ENCODE measurements around the gene GOLGA3. TPM values are rescaled to one million over a fixed set of nuclear protein-coding genes. Genes with fewer than 3 reads are reported as not detected.
"Not testable (repeated sequence)": the region's sequence is repeated elsewhere in the genome, so short reads cannot be mapped to it uniquely, and the experiment has no call there.

The GOLGA3 gene
- total RNA-seq, 1 experiment from 2014 or later: 94.9 TPM

DNA sequence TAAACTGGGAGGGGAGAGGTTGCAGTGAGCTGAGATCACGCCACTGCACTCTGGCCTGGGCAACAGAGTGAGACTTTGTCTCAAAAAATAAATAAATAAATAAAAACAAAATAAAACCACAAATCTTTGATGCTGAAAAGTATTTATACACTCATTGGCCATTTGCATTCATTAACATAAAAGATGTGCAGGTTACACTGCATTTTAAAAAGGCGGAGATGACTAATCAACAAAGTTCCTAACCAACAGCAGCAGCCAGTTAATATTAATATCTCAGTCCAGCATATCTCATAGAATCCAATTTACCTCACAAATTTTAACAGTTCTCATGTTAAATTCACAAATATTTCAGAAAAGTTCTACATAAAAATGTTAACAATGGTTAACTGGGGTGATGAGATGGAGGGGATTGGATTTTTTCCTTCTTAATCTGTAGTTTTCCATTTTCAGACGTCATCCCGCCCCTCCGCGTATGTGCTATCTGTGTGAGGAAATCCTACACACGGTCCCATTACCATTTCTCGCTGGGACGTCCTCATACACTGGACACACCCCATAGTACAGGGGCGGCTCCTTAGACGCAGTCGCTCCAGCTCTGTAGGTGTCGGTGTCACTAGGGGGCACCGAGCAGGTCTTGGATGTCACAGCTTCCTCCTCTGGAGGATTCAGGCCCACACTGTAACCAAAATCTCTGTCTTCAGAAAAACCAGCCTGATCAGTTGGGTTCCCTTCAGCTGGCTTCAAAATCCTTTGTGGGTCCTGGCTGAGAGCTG, 74.3 kb downstream of the GOLGA3 start:
- no peak for DNase-seq (ENCODE audit: unreplicated experiment)
- CTCF ChIA-PET: no interaction called here
- H3K27ac Mint-ChIP-seq (ENCODE audit: low read depth, unreplicated experiment): no peak overlapping the region
- no peaks in the 10 kb centered on the region for H3K27me3 Mint-ChIP-seq (ENCODE audit: insufficient read depth, unreplicated experiment)
- peaks cover 95% of the 10 kb centered on the region for H3K36me3 Mint-ChIP-seq (ENCODE audit: insufficient read depth, unreplicated experiment)
- intact Hi-C loops (cut with micrococcal nuclease): no loop called here
- POLR2A ChIA-PET: no interaction called here
- H3K4me1 Mint-ChIP-seq (ENCODE audit: insufficient read depth, unreplicated experiment): peaks cover 4% of the 10 kb centered on the region
- H3K9me3 Mint-ChIP-seq (ENCODE audit: unreplicated experiment): no peaks in the 10 kb centered on the region
- no TSS peak for BruUV-seq (replicated peaks)
- no peak for TF ChIP-seq CTCF (IDR thresholded peaks at IDR 0.05; ENCODE audit: unreplicated experiment)
- H3K4me3 Mint-ChIP-seq (ENCODE audit: unreplicated experiment): no peak overlapping the region

DNA sequence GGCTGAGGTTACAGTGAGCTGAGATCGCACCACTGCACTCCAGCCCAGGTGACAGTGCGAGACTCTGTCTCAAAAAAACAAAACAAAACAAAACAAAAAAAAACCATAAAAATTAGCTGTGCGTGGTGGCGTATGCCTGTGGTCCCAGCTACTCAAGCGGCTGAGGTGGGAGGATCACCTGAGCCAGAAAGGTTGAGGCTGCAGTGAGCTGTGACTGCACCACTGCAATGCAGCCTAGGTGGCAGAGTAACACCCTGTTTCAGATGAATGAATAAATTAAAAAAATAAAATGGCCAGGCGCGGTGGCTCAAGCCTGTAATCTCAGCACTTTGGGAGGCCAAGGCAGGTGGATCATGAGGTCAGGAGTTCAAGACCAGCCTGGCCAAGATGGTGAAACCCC, 75.0 kb downstream of the GOLGA3 start:
- POLR2A ChIA-PET: interaction anchor here (0.5 kb wide), 1 partner anchor 18 kb away, joined by 3 read pairs; no protein-coding TSS in a partner anchor
- H3K9me3 Mint-ChIP-seq (ENCODE audit: unreplicated experiment); H3K4me3 Mint-ChIP-seq (ENCODE audit: unreplicated experiment); H3K27ac Mint-ChIP-seq (ENCODE audit: low read depth, unreplicated experiment); DNase-seq (ENCODE audit: unreplicated experiment); BruUV-seq (replicated peaks); H3K27me3 Mint-ChIP-seq (ENCODE audit: insufficient read depth, unreplicated experiment); H3K4me1 Mint-ChIP-seq (ENCODE audit: insufficient read depth, unreplicated experiment); intact Hi-C loops (cut with micrococcal nuclease); CTCF ChIA-PET: not testable (repeated sequence)
- H3K36me3 Mint-ChIP-seq (ENCODE audit: insufficient read depth, unreplicated experiment): peaks cover 100% of the 10 kb centered on the region

DNA sequence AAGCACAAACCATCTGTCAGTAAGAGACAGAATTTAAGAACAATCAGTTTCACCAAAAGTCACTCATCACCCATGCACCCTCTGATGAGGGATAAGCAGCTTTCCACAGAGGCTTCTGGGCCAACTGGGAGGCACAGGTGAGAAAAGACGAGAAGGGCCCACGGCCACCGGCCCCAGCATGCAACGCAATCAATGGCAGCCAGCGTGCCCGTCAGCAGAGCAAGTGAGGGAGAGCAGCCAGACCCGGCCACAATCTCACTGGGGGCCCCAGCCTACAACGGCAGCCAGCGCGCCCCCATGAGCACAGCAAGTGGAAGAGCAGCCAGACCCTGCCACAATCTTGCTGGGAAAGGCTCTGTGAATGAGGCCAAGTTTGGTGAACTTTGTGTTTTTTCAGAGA, 80.3 kb downstream of the GOLGA3 start:
- H3K27me3 Mint-ChIP-seq (ENCODE audit: insufficient read depth, unreplicated experiment): no peaks in the 10 kb centered on the region
- no peaks in the 10 kb centered on the region for H3K4me1 Mint-ChIP-seq (ENCODE audit: insufficient read depth, unreplicated experiment)
- no peak for TF ChIP-seq CTCF (IDR thresholded peaks at IDR 0.05; ENCODE audit: unreplicated experiment)
- DNase-seq (ENCODE audit: unreplicated experiment): no peak
- H3K36me3 Mint-ChIP-seq (ENCODE audit: insufficient read depth, unreplicated experiment): peaks cover 100% of the 10 kb centered on the region
- no peaks in the 10 kb centered on the region for H3K9me3 Mint-ChIP-seq (ENCODE audit: unreplicated experiment)
- H3K27ac Mint-ChIP-seq (ENCODE audit: low read depth, unreplicated experiment): no peak overlapping the region
- H3K4me3 Mint-ChIP-seq (ENCODE audit: unreplicated experiment): no peak overlapping the region
- no TSS peak for BruUV-seq (replicated peaks)
- POLR2A ChIA-PET: interaction anchor here (1.0 kb wide), 1 partner anchor 11 kb away, joined by 3 read pairs; no protein-coding TSS in a partner anchor
- CTCF ChIA-PET: interaction anchor here (1.0 kb wide), 1 partner anchor 58 kb away, joined by 3 read pairs; no protein-coding TSS in a partner anchor
- intact Hi-C loops (cut with micrococcal nuclease): no loop called here

GRCh38 chr12:132747896-132748295, 80.8 kb downstream of the GOLGA3 start:
- intact Hi-C loops (cut with micrococcal nuclease): no loop called here
- no peak for TF ChIP-seq CTCF (IDR thresholded peaks at IDR 0.05; ENCODE audit: unreplicated experiment)
- Mint-ChIP-seq H3K9me3 (ENCODE audit: unreplicated experiment) (no peaks in the 10 kb centered on the region), H3K36me3 (ENCODE audit: insufficient read depth, unreplicated experiment) (peaks cover 100% of the 10 kb centered on the region), H3K27me3 (ENCODE audit: insufficient read depth, unreplicated experiment) (no peaks in the 10 kb centered on the region), H3K4me3 (ENCODE audit: unreplicated experiment) (no peak overlapping the region), H3K4me1 (ENCODE audit: insufficient read depth, unreplicated experiment) (no peaks in the 10 kb centered on the region), H3K27ac (ENCODE audit: low read depth, unreplicated experiment) (no peak overlapping the region)
- POLR2A ChIA-PET: interaction anchor here (1.0 kb wide), 1 partner anchor 11 kb away, joined by 3 read pairs; no protein-coding TSS in a partner anchor
- CTCF ChIA-PET: no interaction called here
- DNase-seq (ENCODE audit: unreplicated experiment): no peak
- no TSS peak for BruUV-seq (replicated peaks)

Measured in MCF 10A (cell line).